Fibroblast of skin of abdomen (primary cell): ENCODE measurements around the gene CDC14A.
A peak's percentile ranks its signal among the peaks of the same experiment; 100 is the strongest.

Source experiments
- DNase-seq: peaks from one replicate; pipeline ENCODE4 v3.0.0-alpha.2; 2013

CDC14A gene

DNA sequence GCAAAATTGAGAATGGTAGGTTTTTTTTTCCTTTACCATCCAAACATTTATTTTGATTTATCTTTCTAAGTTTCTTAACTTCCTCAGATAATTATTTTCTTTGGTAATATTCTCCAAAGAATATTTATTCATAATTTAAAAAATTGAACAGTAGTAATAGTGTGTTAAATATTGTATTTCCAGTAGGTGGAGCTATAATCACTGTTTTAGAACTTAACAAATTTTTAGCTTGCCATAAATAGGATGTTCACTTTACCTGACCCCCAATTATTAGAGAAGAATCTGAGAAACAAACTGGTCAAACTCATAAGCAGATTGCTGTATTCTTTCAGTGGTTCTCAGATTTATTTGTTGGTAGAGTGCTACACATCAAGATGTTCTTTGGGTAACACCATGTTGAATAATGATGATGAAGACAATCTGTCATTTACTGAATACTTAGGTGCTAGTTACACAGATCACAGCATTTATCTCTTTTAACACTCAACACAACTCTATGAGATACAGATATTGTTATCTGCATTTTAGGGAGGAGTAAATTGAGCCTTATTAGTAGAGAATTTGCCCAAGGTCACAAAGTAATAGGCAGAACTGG, 103.3 kb downstream of the CDC14A start:
- peak; percentile 1 for DNase-seq

DNA sequence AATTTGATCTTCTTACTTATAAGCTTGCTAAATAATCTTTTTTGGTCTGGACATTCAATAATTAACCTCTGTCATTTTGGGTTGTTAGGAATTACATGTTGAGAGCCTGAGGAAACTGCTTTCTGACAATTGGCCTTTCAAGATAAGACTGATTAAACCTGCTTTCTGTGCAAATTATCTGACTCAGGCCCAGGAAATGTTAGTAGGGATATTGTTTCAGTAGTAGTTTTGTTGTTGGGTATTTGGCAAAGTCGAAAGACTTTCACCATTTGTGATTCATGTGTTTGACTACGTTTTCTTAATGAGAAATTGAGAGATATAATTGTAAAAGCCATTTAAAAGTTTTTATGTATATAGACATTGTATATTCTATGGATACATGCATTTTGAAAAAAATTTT, 104.6 kb downstream of the CDC14A start:
- no peak for DNase-seq

DNA sequence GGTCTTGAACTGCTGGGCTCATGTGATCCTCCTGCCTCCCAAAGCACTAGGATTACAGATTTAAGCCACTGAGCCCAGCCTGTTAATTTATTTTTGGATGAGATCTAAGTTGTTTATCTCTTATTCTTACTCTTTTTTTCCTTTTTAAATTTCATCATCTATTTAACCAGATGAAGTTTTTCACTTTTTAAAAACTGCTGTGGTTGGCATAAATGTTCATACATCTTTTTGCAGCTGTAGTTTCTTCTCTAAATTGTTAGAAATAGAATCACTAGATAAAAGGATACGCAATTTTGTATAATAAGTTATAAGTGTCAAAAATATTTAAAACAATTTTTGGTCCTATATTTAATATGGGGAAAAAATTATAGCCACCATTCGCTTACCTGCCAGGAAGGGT, 105.4 kb downstream of the CDC14A start:
- no peak for DNase-seq

DNA sequence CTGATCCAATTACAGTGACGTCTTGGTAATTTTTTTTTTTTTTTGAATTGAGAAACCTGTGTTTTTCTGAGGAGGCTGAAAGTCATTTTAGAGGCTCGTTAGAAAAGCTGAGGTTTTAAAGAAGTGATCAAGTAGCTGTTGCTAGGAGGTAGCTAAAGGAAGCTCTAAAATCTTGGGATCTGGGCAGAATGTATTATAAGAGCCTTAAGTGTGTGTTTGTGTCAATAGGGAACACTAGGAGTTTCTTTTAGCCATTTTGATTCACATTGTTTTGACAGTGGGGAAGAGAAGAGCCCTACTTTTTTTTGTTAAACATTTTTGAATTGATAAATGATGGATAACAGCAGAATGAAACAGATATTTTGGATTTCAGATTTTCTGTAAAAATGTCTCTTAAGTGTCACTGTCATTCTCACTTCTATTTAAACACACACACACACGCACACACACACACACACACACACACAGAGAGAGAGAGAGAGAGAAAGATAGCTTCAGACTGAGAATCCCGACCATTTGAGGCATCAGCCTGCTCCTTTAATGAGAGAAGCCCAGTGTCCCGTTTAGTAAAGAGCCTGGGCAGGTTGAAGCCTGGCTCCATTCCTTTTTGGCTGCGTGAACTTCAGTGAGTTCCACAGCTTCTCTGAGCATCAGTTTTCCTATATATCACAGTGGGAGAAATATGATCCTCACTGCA, 106.5 kb downstream of the CDC14A start:
- no peak for DNase-seq

DNA sequence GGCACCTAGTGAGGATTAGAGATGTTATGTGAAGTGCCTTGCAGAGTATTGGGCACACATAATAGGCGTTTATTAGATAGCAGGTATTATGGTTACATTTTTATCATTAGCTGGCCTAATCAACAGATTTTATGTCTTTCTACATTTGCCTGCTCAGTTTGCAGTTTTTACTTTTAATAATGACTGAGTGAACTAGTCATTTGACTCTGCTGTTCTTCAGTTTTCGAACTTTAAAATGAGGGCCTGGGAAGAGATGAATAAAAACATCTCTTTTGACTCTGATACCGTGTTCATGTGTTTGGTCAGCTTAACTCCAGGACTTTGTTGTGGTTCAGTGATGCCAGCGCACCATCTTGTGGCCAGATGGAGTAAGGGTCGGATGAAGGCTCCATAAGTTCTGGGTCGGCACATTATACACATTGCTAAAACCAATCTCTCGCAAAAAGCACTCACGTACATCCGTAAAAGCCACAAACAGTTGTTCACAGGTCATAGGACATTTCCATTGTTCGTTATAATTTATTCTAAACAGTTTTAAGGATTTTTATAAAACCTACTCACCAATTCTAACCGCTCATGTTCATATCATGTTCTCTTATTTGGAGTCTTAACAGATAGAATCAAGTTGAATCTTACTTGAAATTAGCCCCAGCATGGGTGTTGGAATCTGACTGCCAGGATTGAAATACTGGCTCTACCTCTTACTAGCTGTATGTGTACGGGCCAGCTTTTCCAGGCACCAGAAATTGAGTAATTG, 107.2 kb downstream of the CDC14A start:
- DNase-seq, result peak; percentile 78

DNA sequence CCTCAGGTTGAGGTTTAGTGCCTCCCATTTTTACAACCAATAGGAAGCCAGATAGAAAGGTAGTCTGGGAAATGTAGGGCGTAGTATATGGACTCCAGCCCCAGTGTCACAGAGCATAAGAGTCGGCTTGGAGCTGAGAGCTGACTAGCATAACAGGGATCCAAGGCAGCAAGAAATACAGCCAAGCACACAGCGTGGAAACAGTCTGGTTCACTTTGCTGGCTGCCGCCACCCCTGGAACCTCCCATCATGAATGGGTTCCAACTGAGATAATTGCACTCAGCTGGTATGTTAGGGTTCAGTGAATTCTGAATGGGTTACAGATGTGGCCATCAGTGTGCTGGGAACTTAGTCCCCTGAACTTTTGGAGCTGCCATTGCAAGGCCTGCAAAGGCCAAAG, 108.9 kb downstream of the CDC14A start:
- DNase-seq, result peak; percentile 14

DNA sequence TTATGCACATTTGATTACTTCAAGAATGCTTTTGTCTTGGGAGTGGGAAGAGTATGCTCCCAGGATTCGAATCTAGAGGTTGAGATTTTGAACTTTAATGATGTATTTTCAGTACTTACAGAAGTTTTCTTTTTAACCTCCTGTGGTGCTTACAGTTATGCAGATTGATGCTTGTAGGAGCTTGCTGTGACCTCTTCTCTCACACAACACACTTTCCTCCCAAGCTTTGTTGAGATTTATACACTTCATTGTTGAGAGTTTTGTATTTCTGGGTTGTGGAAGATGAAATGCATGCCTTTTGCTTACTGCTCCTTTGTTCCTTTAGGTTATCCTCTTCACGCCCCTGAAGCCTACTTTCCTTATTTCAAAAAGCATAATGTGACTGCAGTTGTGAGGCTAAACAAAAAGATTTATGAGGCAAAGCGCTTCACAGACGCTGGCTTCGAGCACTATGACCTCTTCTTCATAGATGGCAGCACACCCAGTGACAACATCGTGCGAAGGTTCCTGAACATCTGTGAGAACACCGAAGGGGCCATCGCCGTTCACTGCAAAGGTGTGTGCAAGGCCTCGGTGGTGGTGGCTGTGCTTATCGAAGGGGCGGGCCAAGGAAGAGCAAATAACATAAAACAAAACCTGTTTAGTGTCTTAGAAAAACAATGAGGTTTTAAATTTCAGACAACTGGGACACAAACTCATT, 110.2 kb downstream of the CDC14A start:
- no peak for DNase-seq

DNA sequence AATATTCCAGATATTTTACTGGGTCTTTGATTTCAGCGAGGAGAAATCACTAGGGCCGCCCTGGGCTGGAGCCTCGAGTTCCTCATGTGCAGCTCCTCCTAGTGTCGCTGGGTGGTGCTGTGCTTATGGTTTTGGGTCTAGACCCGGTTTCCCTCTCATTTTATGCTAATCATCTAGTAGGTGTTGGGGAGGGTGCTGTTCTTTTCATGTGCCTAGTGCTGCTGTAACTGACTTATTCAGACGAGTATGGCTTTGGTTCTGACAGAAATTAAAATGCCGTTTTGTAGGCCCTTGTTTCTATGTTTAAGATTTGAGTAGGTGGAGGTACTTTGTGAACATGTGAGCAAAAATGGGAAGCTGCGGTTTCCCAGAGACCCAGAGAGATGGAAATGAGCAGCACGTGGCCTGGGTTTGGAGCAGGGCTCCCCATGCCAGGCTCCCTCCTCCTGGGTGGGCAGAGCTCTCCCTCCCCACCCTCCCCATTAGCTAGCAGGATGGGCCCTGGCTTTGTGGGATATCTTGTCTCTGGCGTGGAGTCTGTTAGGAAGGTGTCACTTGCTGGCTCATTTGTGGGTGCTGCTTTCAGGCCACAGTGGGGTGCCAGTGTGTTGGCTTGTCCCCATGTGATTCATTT, 111.6 kb downstream of the CDC14A start:
- DNase-seq, result peak; percentile 74

DNA sequence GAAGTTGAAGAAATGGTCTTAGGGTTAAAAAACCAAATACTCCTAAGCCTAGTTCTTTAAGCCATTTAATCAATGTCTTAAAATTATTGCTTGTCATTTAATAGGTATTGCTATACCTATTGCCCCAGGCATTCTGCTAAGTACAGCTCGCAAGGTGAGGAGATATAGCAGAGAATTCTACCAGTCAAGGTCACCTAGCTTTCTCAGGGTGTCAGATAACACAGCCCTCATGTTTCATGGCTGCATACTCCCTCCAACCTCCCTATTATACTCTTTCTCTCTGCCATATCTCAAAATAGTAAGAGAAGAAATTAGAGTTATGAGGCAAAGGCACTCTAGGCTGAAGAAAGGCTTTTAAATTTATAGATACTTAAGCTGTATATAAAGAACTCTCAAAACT, 117.3 kb downstream of the CDC14A start:
- DNase-seq, result no peak

DNA sequence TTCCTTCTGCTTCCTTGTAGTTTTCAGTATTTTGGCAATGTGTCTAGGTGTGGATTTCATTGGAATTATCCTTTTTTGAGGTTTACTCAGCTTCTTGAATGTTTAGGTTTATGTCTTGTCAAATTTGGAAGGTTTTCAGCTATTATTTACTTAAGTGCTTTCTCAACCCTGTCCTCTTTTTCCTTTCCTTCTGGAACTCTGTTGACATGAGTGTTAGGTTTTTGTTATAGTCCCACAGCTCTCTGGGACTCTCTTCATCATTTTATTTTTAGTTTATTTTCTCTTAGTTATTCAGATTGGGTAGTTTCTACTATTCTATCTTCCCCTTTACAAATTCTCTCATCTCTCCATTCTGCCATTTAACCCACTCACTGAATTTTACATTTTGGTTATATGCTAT, 122.5 kb downstream of the CDC14A start:
- DNase-seq, result no peak

DNA sequence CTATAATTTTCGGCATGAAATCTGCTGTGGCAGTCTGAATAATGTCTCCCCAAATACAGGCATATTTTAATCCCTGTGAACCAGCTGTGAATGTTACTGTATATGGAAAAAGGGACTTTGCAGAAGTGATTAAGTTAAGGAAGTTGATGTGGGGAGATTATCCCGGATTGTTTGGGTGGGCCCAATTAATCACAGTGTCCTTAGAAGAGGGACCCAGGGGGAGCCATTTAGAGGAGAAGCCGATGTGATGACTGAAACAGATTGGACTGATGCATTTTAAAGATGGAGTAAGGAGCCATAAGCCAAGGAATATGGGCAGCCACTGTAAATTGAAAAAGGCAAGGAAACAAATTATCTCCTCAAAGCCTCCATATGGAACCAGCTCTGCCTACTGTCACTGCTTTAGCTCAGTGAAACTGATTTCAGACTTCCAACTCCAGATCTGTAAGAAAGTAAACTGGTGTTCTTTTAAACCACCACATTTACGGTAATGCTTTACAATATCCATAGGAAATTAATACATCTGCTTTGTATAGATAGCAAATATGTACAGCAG, 124.5 kb downstream of the CDC14A start:
- DNase-seq, result no peak

DNA sequence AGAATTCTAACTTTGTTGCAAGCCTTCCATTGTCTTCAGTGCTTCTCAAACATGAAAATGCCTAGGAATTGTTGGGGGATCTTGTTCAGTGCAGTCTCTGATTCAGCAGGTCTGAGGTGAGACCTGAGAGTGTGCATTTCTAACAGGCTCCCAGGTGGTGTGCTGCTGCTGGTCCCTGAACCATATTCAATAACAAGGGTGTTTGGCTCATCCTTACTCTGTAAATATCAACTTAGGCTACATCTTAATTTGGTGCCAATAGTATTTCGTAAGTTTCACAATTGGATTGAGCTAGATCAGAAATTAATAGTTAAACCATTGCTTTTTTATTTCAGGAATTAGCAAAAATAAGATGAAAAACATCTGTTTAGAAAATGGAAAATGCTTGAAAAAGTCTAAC, 126.5 kb downstream of the CDC14A start:
- DNase-seq, result no peak

DNA sequence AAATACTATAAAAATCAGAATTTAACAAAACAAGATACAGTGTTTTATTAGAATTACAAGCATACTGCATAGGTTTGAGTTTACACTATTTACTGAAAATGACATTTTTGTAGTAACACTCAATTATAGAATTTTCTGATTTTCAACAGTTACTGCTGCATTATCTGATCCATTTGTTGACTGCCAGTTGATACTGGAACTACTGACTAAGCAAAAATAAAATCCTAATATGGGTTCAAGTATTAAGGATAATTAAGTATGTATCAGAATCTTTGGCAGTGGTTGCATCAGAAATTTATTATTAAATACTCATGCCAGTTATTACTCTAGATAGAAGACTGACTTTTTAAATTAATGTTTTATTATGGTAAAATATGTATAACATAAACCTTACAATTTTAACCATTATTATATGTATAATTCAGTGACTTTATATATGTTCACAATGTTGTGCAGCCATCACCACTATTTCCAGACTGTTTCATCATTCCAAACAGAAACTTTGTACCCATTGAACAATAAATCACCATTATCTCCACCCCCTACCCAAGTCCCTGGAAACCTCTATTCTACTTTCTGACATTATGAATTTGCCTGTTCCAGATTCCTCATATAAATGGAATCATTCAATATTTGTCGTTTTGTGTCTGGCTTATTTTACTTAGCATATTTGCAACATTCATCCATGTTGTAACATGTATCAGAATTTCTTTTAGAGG, 127.5 kb downstream of the CDC14A start:
- no peak for DNase-seq

DNA sequence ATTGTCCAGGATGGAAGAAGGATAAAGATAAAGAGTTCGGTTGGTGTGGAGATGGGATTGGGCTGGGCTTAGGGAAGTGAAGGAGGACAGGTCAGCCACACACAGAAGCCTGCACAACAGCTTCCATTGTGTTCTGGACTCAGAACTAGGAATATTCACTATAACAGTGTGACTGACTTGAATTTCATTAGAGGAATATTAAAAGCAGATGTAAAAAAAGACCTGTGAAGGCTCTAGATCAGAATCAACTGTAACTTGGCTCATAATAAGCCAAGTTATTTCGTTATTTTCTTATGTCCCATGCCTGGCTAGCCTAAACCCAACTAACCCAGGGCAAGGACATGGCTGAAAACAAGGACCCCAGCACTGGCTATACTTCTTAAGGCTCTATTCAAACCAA, 129.0 kb downstream of the CDC14A start:
- DNase-seq, result no peak

DNA sequence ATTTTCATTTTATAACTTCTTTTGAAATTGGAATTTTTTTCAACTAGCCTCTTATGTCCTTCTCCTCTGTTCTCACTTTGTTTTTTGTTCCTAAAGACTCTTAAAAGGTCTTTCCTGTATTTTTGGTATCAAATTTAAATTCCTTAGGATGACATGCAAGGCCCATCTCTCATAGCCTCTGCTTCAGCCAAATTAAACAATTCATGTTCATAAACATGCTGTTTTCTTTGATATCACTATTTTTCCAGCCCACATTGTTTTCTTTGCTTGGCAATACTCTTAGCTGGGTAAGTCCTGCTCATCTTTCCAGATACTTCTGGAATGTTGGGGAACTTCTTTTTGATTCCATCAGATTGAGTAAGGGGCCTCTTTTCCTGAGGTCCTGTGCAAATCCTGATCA, 129.9 kb downstream of the CDC14A start:
- no peak for DNase-seq

DNA sequence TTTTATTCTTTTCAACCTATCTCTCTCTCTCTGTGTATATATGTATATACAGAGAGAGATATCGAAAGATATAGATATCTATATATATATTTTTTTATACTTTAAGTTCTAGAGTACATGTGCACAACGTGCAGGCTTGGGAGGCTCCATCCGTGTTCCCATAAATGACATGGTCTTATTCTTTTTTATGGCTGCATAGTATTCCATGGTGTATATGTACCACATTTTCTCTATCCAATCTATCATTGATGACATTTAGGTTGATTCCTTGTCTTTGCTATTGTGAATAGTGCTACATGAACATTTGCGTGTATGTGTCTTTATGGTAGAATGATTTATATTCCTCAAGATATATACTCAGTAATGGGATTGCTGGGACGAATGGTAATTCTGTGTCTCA, 130.4 kb downstream of the CDC14A start:
- no peak for DNase-seq

DNA sequence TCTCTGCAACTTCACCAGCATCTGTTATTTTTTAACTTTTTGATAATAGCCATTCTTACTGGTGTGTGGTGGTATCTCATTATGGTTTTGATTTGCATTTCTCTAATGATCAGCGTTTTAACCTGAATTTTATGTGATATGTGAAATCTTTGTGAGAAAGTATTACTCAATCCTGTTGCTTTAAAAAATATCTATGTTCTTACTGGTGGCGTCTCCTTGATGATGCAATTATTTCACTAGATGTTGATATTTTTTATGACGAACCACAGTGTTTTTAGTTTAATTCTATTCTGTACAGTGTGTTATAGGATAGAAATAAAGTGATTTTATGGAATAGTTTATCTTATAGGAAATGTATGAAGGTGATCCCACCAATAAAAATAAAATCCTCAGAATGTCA, 130.9 kb downstream of the CDC14A start:
- DNase-seq, result no peak

DNA sequence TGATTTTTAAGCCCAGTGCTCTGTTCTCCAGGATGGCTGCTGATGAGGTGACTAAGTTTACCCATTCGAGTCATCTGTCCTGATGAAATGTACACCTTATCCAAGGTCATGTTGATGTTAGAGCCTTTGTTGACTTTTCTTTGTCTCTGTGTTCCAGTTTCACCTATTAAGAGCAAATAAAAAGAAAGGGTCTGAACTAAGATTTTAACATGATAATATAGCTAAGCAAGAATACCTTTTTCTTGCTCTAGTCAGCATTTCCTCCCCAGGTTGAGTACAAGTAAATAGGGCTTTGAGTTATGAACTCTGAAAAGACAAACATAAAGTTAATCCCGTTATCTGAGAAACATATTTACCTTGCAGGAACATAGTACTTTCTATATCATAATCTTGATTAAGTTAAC, 133.6 kb downstream of the CDC14A start:
- DNase-seq, result no peak

DNA sequence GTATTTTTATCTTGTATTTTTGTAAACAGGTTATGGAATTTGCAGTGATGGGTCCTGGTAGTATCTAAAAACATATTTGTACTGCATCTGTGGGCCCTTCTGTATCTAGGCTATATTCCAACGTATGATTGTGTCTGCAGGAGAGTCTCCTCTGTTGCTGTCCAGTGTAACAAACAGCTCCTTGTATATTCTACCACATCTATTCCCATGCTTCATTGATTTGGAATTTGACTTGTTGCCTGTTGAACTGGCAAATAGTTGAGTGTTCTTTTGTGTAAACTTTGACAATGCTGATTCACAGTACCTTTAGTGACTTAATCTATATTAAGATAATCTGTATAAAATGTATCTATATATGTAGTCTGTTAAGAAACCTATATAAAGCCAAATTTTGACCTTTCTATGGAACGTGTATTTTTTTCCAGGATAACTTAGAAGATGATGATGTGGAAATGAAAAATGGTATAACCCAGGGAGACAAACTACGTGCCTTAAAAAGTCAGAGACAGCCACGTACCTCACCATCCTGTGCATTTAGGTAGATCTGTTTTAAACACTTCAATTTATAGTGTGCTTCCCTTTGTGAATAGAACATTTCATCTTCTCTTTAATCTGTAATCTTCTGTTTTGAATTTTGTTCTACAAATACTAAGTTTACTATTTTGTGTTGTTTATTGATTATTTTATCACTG, 142.2 kb downstream of the CDC14A start:
- DNase-seq, result no peak

DNA sequence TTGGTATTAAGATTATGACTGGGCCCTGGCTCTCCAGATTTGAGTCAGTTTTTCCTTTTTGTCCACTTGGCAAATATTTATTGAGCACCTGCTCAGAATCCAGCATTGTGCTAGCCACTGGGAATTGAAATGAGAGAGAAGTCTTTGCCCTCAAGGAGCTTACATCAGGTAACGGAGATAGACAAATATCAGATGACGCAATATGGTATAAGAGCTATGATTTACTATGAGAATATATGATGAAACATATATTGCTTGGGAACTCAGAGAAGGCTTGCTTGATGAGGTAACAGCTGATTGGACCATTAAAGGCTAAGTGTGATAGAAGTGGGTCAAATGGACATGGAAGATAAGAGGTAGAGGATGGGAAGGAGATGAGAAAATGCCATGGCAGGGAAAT, 144.6 kb downstream of the CDC14A start:
- DNase-seq, result no peak

DNA sequence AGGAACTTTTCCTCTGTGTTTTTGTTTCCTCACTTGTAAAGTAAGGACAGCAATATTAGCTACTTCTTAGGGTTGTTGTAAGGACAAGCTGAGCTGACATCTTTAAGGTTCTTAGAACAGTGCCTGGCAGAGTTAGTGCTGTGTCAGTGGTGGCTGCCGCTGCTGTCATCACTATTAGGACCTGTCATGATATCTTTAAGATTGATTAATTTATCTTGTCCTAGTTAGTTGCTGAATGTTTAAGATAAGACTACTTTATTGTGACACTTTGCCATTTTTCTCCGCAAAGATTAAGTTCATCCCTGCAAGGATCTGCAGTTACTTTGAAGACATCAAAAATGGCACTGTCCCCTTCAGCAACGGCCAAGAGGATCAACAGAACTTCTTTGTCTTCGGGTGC, 145.5 kb downstream of the CDC14A start:
- DNase-seq, result no peak
